ENCODE results near the gene GEMIN7. TPM values are rescaled to one million over a fixed set of nuclear protein-coding genes. Genes with fewer than 3 reads are reported as not detected.
"Not testable (repeated sequence)": the region's sequence is repeated elsewhere in the genome, so short reads cannot be mapped to it uniquely, and the experiment has no call there.

The GEMIN7 gene
- total and polyA plus RNA-seq, 2 of the 13 experiments (the other 11 are each of a cell fraction or from before 2014, with no cell fraction given), result 24.1 to 30.6 TPM

GRCh38 chr19:45106363-45106762 lies 27.3 kb downstream of the GEMIN7 start:
- H4K20me1 ChIP-seq (ENCODE audit: insufficient read depth, low read length), result peaks cover 11% of the 10 kb centered on the region
- intact Hi-C loops (cut with micrococcal nuclease; ENCODE audit: unreplicated experiment), result not testable (repeated sequence)

More at GRCh38 chr19:45106363-45106762, 27.3 kb downstream of the GEMIN7 start:
- Histone ChIP-seq H3K4me1 (ENCODE audit: insufficient read depth, low read length) (peaks cover 45% of the 10 kb centered on the region), H3K79me2 (ENCODE audit: insufficient read depth, low read length) (peaks cover 91% of the 10 kb centered on the region), H3K36me3 (replicated peaks in 1 of 2; ENCODE audit: control insufficient read depth in 1 of 2, insufficient read depth in 2 of 2, low read length in 2 of 2) (peaks cover 0 to 11% of the 10 kb centered on the region in 2 experiments; a peak in 2 of 5 replicates)
- H3K9me3 ChIP-seq (ENCODE audit: low read length); H3K27me3 ChIP-seq (ENCODE audit: control insufficient read depth in 1 of 2, insufficient read depth in 2 of 2, low read length in 2 of 2); in situ Hi-C loops (cut with HindIII; ENCODE audit: extremely low pct_ligation_motif_present, low pct_unique_long_range_greater_than_20kb); DNase-seq (ENCODE audit: low spot score); H3K4me3 ChIP-seq (replicated peaks in 1 of 3; ENCODE audit: insufficient read depth in 1 of 3, low read depth in 2 of 3, low read length in 3 of 3); BruUV-seq (replicated peaks); ATAC-seq; FAIRE-seq; H3K9ac ChIP-seq (ENCODE audit: insufficient read depth, low read depth, low read length); H2AFZ ChIP-seq (ENCODE audit: low read length); H3K4me2 ChIP-seq (ENCODE audit: low read depth, low read length); H3K27ac ChIP-seq (ENCODE audit: extremely low read length, insufficient read depth, low read length); CTCF ChIA-PET (ENCODE audit: low intra/inter-chr PET ratio, low total read pairs); POLR2A ChIA-PET: not testable (repeated sequence)
- 91% methylated on average over 11 of the region's 11 CpGs for WGBS (ENCODE audit: low lambda C conversion rate)
- TF ChIP-seq ZNF770 (CRISPR knock-in tag; IDR thresholded peaks at IDR 0.05) (peak; percentile 86), ZBTB33 (CRISPR knock-in tag; IDR thresholded peaks at IDR 0.05) (peak; percentile 61)
